ENCODE results near the gene SPOCK2.

SPOCK2 gene

GRCh38 chr10:72062832-72063702 is 25.3 kb downstream of the SPOCK2 start:
- TF ChIP-seq CTCF (IDR thresholded peaks at IDR 0.05; ENCODE audit: low read depth, low read length, missing control alignments): no peak
- in situ Hi-C loops (cut with HindIII; ENCODE audit: low sequenced_read_pairs): no loop called here
- no peak overlapping the region for H3K4me3 ChIP-seq (ENCODE audit: low read depth, low read length)
- no peak for DNase-seq (ENCODE audit: low read depth)

- TF ChIP-seq CTCF (IDR thresholded peaks at IDR 0.05; ENCODE audit: low read depth, low read length, missing control alignments): no peak
- DNase-seq (ENCODE audit: low read depth): no peak
- no peak overlapping the region for H3K4me3 ChIP-seq (ENCODE audit: low read depth, low read length)
- in situ Hi-C loops (cut with HindIII; ENCODE audit: low sequenced_read_pairs): no loop called here
Observed at GRCh38 chr10:72062382-72062781, 26.0 kb downstream of the SPOCK2 start.

GRCh38 chr10:72061930-72062329 is 26.4 kb downstream of the SPOCK2 start:
- no peak for DNase-seq (ENCODE audit: low read depth)

GRCh38 chr10:72061491-72061890 is 26.9 kb downstream of the SPOCK2 start:
- peak; percentile 32 for TF ChIP-seq CTCF (IDR thresholded peaks at IDR 0.05; ENCODE audit: low read depth, low read length, missing control alignments)
- no peak for DNase-seq (ENCODE audit: low read depth)
- in situ Hi-C loops (cut with HindIII; ENCODE audit: low sequenced_read_pairs): no loop called here
- H3K4me3 ChIP-seq (ENCODE audit: low read depth, low read length): no peak overlapping the region

More at GRCh38 chr10:72061930-72062329, 26.4 kb downstream of the SPOCK2 start:
- no peak overlapping the region for H3K4me3 ChIP-seq (ENCODE audit: low read depth, low read length)
- in situ Hi-C loops (cut with HindIII; ENCODE audit: low sequenced_read_pairs): no loop called here
- no peak for TF ChIP-seq CTCF (IDR thresholded peaks at IDR 0.05; ENCODE audit: low read depth, low read length, missing control alignments)

- TF ChIP-seq CTCF (IDR thresholded peaks at IDR 0.05; ENCODE audit: low read depth, low read length, missing control alignments): no peak
- no peak overlapping the region for H3K4me3 ChIP-seq (ENCODE audit: low read depth, low read length)
- in situ Hi-C loops (cut with HindIII; ENCODE audit: low sequenced_read_pairs): no loop called here
- no peak for DNase-seq (ENCODE audit: low read depth)
Observed at GRCh38 chr10:72059843-72060822, 28.2 kb downstream of the SPOCK2 start.
